ENCODE results near the gene FMR1. TPM values are rescaled to one million over a fixed set of nuclear protein-coding genes. Genes with fewer than 3 reads are reported as not detected.

Gene FMR1
- total RNA-seq, 5 donors from 2014 or later (not counting 1 experiment from before 2014, with no cell fraction given): 56.1 to 94.2 (median 60.1) TPM

GRCh38 chrX:147953976-147954375 lies 42.3 kb downstream of the FMR1 start:
- Mint-ChIP-seq H3K4me3 (no peak overlapping the region), H3K9me3 (no peaks in the 10 kb centered on the region), H3K27me3 (peaks cover 0 to 18% of the 10 kb centered on the region in 2 donors), H3K36me3 (no peaks in the 10 kb centered on the region), H3K4me1 (no peaks in the 10 kb centered on the region), H3K27ac (no peak overlapping the region)
- DNase-seq: no peak
- Histone ChIP-seq H3K4me3 (ENCODE audit: control insufficient read depth in 1 of 2, extremely low read depth in 1 of 2, low read length in 1 of 2) (no peak overlapping the region), H3K36me3 (ENCODE audit: control insufficient read depth in 2 of 2, extremely low read depth in 1 of 2, insufficient read depth in 1 of 2, low read length in 1 of 2) (no peaks in the 10 kb centered on the region), H3K27me3 (replicated peaks in 1 of 2; ENCODE audit: control insufficient read depth in 2 of 2, extremely low read depth in 1 of 2, insufficient read depth in 2 of 2, low read length in 1 of 2) (no peaks in the 10 kb centered on the region), H3K27ac (ENCODE audit: low read length) (no peak overlapping the region), H3K4me1 (ENCODE audit: control insufficient read depth in 1 of 2, extremely low read depth in 1 of 2, insufficient read depth in 2 of 2, low read length in 2 of 2) (no peaks in the 10 kb centered on the region), H3K9me3 (no peaks in the 10 kb centered on the region)
- ChIA-PET CTCF (no interaction called here), POLR2A (no interaction called here)
- no peak for ATAC-seq (replicated peaks in 1 of 4)
- WGBS (ENCODE audit: insufficient coverage): no CpG with 5 or more reads among the region's 2 CpGs

DNA sequence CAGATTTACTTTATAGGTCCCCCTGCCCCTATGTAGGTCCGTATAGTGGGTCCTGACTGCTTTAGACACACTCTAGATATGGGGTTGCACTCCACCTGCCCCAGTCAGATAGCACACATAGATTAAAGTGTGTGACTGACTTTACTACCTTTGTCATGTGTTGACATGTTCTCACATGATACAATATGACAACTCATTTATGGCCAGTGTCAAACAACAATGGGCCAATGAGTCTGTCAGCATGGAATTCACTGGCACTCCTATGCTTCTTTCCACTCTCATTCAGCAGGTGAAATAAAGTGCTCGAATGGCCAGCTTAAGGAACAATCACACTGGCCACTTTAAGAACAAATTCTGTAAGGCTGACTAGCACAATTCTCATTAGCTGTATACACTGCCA lies 45.6 kb downstream of the FMR1 start:
- H3K9me3 ChIP-seq: no peaks in the 10 kb centered on the region
- Mint-ChIP-seq H3K27ac (no peak overlapping the region), H3K9me3 (no peaks in the 10 kb centered on the region), H3K27me3 (peaks cover 0 to 31% of the 10 kb centered on the region in 2 donors), H3K36me3 (no peaks in the 10 kb centered on the region), H3K4me1 (no peaks in the 10 kb centered on the region), H3K4me3 (no peak overlapping the region)
- no peaks in the 10 kb centered on the region for H3K36me3 ChIP-seq (ENCODE audit: control insufficient read depth in 2 of 2, extremely low read depth in 1 of 2, insufficient read depth in 1 of 2, low read length in 1 of 2)
- no peak overlapping the region for H3K27ac ChIP-seq (ENCODE audit: low read length)
- ATAC-seq (replicated peaks in 1 of 4) (no peak), DNase-seq (no peak)
- H3K4me1 ChIP-seq (ENCODE audit: control insufficient read depth in 1 of 2, extremely low read depth in 1 of 2, insufficient read depth in 2 of 2, low read length in 2 of 2): no peaks in the 10 kb centered on the region
- CTCF ChIA-PET: no interaction called here
- H3K27me3 ChIP-seq (replicated peaks in 1 of 2; ENCODE audit: control insufficient read depth in 2 of 2, extremely low read depth in 1 of 2, insufficient read depth in 2 of 2, low read length in 1 of 2): no peaks in the 10 kb centered on the region
- no peak overlapping the region for H3K4me3 ChIP-seq (ENCODE audit: control insufficient read depth in 1 of 2, extremely low read depth in 1 of 2, low read length in 1 of 2)
- POLR2A ChIA-PET: no interaction called here
- WGBS (ENCODE audit: insufficient coverage): no CpG with 5 or more reads among the region's 2 CpGs

DNA sequence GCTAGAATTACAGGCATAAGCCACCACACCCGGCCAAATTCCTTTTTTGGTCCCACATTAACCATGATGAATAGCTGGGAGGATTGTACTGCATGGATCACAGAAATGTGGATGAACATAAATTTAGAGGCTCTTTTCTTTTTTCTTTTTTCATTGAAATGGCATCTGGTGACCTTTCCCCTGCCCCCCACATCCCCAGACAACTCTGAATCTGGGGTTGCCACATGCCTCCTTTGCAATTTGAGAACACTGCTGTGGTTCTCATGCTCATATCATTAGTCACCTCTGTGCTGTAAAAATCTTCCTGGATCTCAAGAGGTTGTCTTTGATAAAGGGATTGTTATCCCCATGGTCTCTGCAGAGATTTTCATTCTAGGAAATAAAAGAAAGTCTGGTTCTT lies 46.6 kb downstream of the FMR1 start:
- Histone ChIP-seq H3K4me1 (ENCODE audit: control insufficient read depth in 1 of 2, extremely low read depth in 1 of 2, insufficient read depth in 2 of 2, low read length in 2 of 2) (no peaks in the 10 kb centered on the region), H3K36me3 (ENCODE audit: control insufficient read depth in 2 of 2, extremely low read depth in 1 of 2, insufficient read depth in 1 of 2, low read length in 1 of 2) (no peaks in the 10 kb centered on the region), H3K27me3 (replicated peaks in 1 of 2; ENCODE audit: control insufficient read depth in 2 of 2, extremely low read depth in 1 of 2, insufficient read depth in 2 of 2, low read length in 1 of 2) (no peaks in the 10 kb centered on the region), H3K9me3 (no peaks in the 10 kb centered on the region), H3K27ac (ENCODE audit: low read length) (no peak overlapping the region), H3K4me3 (ENCODE audit: control insufficient read depth in 1 of 2, extremely low read depth in 1 of 2, low read length in 1 of 2) (no peak overlapping the region)
- ChIA-PET CTCF (no interaction called here), POLR2A (no interaction called here)
- Mint-ChIP-seq H3K4me1 (no peaks in the 10 kb centered on the region), H3K4me3 (no peak overlapping the region), H3K27ac (no peak overlapping the region), H3K9me3 (no peaks in the 10 kb centered on the region), H3K27me3 (peaks cover 0 to 31% of the 10 kb centered on the region in 2 donors), H3K36me3 (no peaks in the 10 kb centered on the region)
- ATAC-seq (replicated peaks in 1 of 4) (no peak), DNase-seq (no peak)
- no CpG with 5 or more reads among the region's 1 CpG for WGBS (ENCODE audit: insufficient coverage)

DNA sequence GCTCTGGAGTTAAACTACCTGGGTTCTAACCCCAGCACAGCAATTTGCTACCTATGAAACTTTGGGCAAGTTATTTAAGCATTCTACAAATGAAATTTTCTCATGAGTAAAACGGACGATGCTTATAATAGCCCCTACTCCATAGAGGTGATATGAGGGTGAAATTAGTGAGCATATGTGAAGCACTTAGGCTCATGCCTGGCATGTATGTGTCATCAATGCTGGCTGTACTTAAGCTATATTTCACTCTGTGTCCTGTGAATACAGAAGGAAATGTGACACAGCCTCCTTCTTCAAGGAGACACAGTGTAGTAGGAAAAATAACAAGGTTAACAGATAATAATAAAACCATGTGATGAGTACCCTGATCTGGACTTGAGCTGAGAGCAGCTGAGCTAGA lies 49.0 kb downstream of the FMR1 start:
- peaks cover 0 to 35% of the 10 kb centered on the region in 2 donors for H3K27me3 Mint-ChIP-seq
- CTCF ChIA-PET: no interaction called here
- H3K27ac Mint-ChIP-seq: no peak overlapping the region
- Histone ChIP-seq H3K4me3 (ENCODE audit: control insufficient read depth in 1 of 2, extremely low read depth in 1 of 2, low read length in 1 of 2) (no peak overlapping the region), H3K27me3 (replicated peaks in 1 of 2; ENCODE audit: control insufficient read depth in 2 of 2, extremely low read depth in 1 of 2, insufficient read depth in 2 of 2, low read length in 1 of 2) (no peaks in the 10 kb centered on the region), H3K4me1 (ENCODE audit: control insufficient read depth in 1 of 2, extremely low read depth in 1 of 2, insufficient read depth in 2 of 2, low read length in 2 of 2) (no peaks in the 10 kb centered on the region), H3K36me3 (ENCODE audit: control insufficient read depth in 2 of 2, extremely low read depth in 1 of 2, insufficient read depth in 1 of 2, low read length in 1 of 2) (no peaks in the 10 kb centered on the region), H3K27ac (ENCODE audit: low read length) (no peak overlapping the region), H3K9me3 (no peaks in the 10 kb centered on the region)
- no peak for ATAC-seq (replicated peaks in 1 of 4)
- no peaks in the 10 kb centered on the region for H3K4me1 Mint-ChIP-seq
- POLR2A ChIA-PET: no interaction called here
- no peaks in the 10 kb centered on the region for H3K36me3 Mint-ChIP-seq
- no peaks in the 10 kb centered on the region for H3K9me3 Mint-ChIP-seq
- no peak for DNase-seq
- H3K4me3 Mint-ChIP-seq: no peak overlapping the region
- WGBS (ENCODE audit: insufficient coverage): no CpG with 5 or more reads among the region's 2 CpGs

DNA sequence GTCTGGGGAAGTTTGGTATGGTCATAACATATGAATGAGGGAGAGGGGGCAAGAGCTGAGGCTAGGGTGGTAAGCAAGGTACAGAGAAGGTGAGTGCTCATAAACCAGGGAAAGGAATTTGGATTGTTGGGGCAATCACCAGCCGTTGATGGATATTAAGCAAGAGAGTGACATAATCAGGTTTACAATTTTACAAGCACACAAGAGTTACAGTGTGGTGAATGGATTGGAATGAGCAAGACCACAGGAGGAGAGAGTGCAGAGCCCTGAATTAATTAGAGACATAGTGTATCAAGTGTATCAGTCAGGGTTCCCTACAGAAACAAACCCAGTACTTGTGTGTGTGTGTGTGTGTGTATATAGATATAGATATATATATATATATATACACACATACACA lies 50.8 kb downstream of the FMR1 start:
- no peaks in the 10 kb centered on the region for H3K4me1 ChIP-seq (ENCODE audit: control insufficient read depth in 1 of 2, extremely low read depth in 1 of 2, insufficient read depth in 2 of 2, low read length in 2 of 2)
- H3K4me3 ChIP-seq (ENCODE audit: control insufficient read depth in 1 of 2, extremely low read depth in 1 of 2, low read length in 1 of 2): no peak overlapping the region
- POLR2A ChIA-PET: no interaction called here
- no peaks in the 10 kb centered on the region for H3K36me3 ChIP-seq (ENCODE audit: control insufficient read depth in 2 of 2, extremely low read depth in 1 of 2, insufficient read depth in 1 of 2, low read length in 1 of 2)
- H3K27me3 Mint-ChIP-seq: peaks cover 0 to 38% of the 10 kb centered on the region in 2 donors
- no peak overlapping the region for H3K27ac Mint-ChIP-seq
- no peaks in the 10 kb centered on the region for H3K4me1 Mint-ChIP-seq
- H3K27me3 ChIP-seq (replicated peaks in 1 of 2; ENCODE audit: control insufficient read depth in 2 of 2, extremely low read depth in 1 of 2, insufficient read depth in 2 of 2, low read length in 1 of 2): no peaks in the 10 kb centered on the region
- H3K9me3 Mint-ChIP-seq: no peaks in the 10 kb centered on the region
- CTCF ChIA-PET: no interaction called here
- ATAC-seq (replicated peaks in 1 of 4): no peak
- no peak overlapping the region for H3K27ac ChIP-seq (ENCODE audit: low read length)
- H3K9me3 ChIP-seq: no peaks in the 10 kb centered on the region
- DNase-seq: no peak
- no peak overlapping the region for H3K4me3 Mint-ChIP-seq
- H3K36me3 Mint-ChIP-seq: no peaks in the 10 kb centered on the region
- no CpG with 5 or more reads among the region's 1 CpG for WGBS (ENCODE audit: insufficient coverage)

GRCh38 chrX:147978931-147979330 lies 67.2 kb downstream of the FMR1 start:
- Histone ChIP-seq H3K27me3 (replicated peaks in 1 of 2; ENCODE audit: control insufficient read depth in 2 of 2, extremely low read depth in 1 of 2, insufficient read depth in 2 of 2, low read length in 1 of 2) (no peaks in the 10 kb centered on the region), H3K27ac (ENCODE audit: low read length) (no peak overlapping the region), H3K4me1 (ENCODE audit: control insufficient read depth in 1 of 2, extremely low read depth in 1 of 2, insufficient read depth in 2 of 2, low read length in 2 of 2) (no peaks in the 10 kb centered on the region), H3K9me3 (no peaks in the 10 kb centered on the region), H3K4me3 (ENCODE audit: control insufficient read depth in 1 of 2, extremely low read depth in 1 of 2, low read length in 1 of 2) (no peak overlapping the region), H3K36me3 (ENCODE audit: control insufficient read depth in 2 of 2, extremely low read depth in 1 of 2, insufficient read depth in 1 of 2, low read length in 1 of 2) (no peaks in the 10 kb centered on the region)
- 74% methylated on average over 4 of the region's 6 CpGs for WGBS (ENCODE audit: insufficient coverage)
- peaks cover 0 to 4% of the 10 kb centered on the region in 2 donors for H3K27me3 Mint-ChIP-seq
- no peak overlapping the region for H3K4me3 Mint-ChIP-seq
- ChIA-PET CTCF (no interaction called here), POLR2A (no interaction called here)
- H3K9me3 Mint-ChIP-seq: peaks cover 0 to 4% (median 3%) of the 10 kb centered on the region in 3 donors
- DNase-seq (no peak), ATAC-seq (replicated peaks in 1 of 4) (no peak)
- H3K36me3 Mint-ChIP-seq: no peaks in the 10 kb centered on the region
- H3K4me1 Mint-ChIP-seq: no peaks in the 10 kb centered on the region
- no peak overlapping the region for H3K27ac Mint-ChIP-seq

DNA sequence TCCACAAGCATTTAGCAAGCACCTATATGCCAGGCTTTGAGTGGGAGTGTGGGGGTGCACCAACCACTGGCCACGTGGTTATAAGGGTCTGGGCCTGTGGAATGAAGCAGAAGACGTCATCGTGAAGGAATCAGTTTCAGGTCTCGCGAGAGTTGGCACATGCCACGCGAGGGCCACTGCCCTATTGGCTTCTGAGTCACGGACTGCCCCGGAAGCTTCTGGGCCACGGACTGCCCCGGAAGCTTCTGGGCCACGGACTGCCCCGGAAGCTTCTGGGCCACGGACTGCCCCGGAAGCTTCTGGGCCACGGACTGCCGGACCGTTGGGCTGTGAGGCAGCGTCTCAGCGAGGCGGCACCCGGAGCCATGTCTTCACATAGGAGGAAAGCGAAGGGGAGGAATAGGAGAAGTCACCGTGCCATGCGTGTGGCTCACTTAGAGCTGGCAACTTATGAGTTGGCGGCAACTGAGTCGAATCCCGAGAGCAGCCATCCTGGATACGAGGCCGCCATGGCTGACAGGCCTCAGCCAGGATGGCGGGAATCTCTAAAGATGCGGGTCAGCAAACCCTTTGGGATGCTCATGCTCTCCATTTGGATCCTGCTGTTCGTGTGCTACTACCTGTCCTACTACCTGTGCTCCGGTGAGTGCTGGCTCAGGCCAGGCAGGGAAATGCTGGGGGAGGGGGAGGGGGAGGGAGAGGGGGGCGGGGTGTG lies 69.5 kb downstream of the FMR1 start, which contains the start of gene FMR1NB:
TSS of gene FMR1NB (plus strand) at position 300 of the 715 bp plus-strand sequence. CDS start at position 366, 66 bp downstream.
- ATAC-seq (replicated peaks in 1 of 4) (no peak), DNase-seq (no peak)
- CTCF ChIA-PET: no interaction called here
- no peaks in the 10 kb centered on the region for H3K9me3 Mint-ChIP-seq
- Histone ChIP-seq H3K27me3 (replicated peaks in 1 of 2; ENCODE audit: control insufficient read depth in 2 of 2, extremely low read depth in 1 of 2, insufficient read depth in 2 of 2, low read length in 1 of 2) (no peaks in the 10 kb centered on the region), H3K9me3 (no peaks in the 10 kb centered on the region), H3K27ac (ENCODE audit: low read length) (no peak within 1 kb of the TSS), H3K36me3 (ENCODE audit: control insufficient read depth in 2 of 2, extremely low read depth in 1 of 2, insufficient read depth in 1 of 2, low read length in 1 of 2) (no peaks in the 10 kb centered on the region), H3K4me1 (ENCODE audit: control insufficient read depth in 1 of 2, extremely low read depth in 1 of 2, insufficient read depth in 2 of 2, low read length in 2 of 2) (no peaks in the 10 kb centered on the region), H3K4me3 (ENCODE audit: control insufficient read depth in 1 of 2, extremely low read depth in 1 of 2, low read length in 1 of 2) (no peak within 1 kb of the TSS)
- H3K4me1 Mint-ChIP-seq: no peaks in the 10 kb centered on the region
- no peak within 1 kb of the TSS for H3K4me3 Mint-ChIP-seq
- H3K36me3 Mint-ChIP-seq: no peaks in the 10 kb centered on the region
- WGBS (ENCODE audit: insufficient coverage): 97% methylated on average over 22 of the region's 35 CpGs
- POLR2A ChIA-PET: interaction anchor here in 1 of 2 donors (0.6 kb wide), 1 partner anchor 55 kb away, joined by 3 read pairs; no protein-coding TSS in a partner anchor
- no peak within 1 kb of the TSS for H3K27ac Mint-ChIP-seq
- peaks cover 0 to 4% of the 10 kb centered on the region in 2 donors for H3K27me3 Mint-ChIP-seq

Measured in T-cell (primary cell).